Measurements from ENCODE around the gene SMYD1.

SMYD1 gene

GRCh38 chr2:88057437-88057844 is 10.2 kb upstream of the SMYD1 start:
- no peak for DNase-seq (ENCODE audit: low spot score)

DNA sequence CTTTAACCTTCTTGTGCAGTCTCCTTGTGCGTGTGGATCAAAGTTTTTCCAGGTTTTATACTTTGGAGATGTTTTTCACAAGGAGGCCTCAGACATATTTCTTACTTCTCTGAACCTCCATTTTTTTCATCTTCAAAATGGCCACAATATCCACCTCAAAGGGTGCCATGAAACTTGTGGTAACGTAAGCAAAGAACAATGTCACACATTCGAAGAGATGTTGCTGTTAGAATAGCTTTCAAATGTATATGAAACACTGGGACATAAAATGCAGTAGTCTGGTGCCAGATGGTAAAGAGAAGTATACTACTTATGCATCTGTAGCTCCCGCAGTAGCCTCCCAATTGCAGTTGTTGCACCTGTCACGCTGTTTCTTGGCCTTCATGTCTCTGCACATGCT is 9.4 kb upstream of the SMYD1 start:
- no peak for DNase-seq (ENCODE audit: low spot score)

DNA sequence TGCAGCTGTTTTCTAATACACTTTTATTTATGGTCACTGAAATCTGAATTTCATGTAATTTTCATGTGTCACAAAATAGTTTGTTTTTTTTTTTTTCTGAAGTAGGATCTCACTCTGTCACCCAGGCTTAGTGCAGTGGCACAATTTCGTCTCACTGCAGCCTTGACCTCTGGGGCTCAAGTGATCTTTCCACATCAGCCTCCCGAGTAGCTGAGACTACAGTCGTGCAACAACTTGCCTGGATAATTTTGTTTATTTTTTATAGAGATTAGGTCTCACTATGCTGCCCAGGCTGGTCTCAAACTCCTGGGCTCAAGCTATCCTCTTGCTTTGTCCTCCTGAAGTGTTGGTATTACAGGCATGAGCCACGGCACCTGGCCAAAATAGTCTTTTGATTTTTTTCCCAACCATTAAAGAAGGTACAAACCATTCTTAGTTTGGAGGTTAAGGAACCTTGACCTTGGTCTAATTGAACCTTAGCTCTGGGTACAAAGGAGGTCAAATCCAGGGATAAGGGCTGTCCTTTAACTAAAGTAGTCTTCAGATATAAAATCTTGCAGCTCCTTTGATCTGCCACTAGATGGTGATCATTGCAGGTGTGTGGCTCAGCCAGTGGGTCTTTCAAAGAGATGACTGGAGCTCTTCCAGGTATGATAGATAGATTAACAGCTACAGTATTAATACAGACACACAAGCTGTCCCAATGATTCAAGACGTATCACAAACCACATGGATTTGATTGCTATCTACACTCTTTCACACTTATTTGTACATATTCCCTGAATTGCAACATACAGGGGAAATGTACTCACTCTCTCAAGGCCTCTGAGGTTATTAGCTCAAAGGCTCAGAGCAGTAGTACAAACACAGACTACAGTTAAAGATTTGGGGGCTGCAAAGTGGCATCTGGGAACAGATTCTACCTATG is 7.4 kb upstream of the SMYD1 start:
- peak; percentile 85 for DNase-seq (ENCODE audit: low spot score)

DNA sequence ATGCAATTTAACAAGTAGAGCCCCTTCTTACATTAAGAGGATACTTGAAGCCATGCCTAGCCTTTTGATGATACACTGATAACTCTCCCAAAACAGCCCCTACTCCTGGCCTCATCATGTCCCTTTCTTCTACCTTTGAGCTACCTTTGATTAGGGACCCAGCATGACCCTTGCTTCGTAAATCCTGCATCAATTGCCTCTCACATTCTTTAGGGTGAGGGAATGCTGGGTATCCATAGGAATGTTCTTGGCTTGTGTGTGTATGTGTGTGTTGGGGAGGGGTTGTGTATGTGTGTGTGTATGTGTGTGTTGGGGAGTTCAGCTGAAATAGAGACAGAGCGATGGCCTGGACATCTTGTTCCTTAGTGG is 6.7 kb upstream of the SMYD1 start:
- DNase-seq (ENCODE audit: low spot score): no peak

DNA sequence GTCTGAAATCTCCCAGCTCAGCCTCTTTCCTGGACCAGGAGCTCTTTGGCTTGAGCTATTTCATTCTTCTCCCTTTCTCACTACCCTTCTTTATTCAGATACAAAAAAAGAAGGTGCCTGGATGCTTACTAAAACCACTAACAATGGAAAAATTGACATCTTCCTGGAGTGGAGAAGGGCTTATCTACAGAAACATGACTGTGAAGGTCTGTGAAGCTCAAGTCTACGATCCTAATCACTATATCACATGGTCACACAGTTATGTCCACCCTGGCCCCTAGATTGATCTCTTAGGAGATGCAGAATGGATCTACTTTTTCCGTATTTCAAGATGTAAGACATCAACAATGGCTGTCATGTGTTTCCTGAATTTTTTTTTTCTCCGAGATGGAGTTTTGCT is 6.3 kb upstream of the SMYD1 start:
- no peak for DNase-seq (ENCODE audit: low spot score)

DNA sequence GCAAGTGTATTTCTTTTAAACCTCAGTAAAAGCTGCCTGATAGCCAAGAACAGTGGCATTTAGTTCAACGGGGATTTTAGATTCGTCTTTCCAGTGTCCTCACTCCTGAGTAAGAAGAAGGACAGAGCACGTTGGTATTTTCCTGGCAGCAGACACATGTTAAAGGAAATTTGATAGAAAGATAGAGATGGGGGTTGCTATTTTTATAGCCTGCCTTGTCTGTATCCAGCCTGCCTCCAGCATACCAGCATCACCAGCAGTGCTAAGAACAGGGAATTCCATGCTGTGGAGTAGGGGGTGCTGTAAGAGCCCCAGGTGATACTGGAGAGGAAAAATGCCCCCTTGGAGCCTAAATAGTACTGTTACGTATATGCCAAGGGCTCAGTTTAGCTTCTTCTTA is 1.1 kb upstream of the SMYD1 start:
- DNase-seq (ENCODE audit: low spot score): no peak

DNA sequence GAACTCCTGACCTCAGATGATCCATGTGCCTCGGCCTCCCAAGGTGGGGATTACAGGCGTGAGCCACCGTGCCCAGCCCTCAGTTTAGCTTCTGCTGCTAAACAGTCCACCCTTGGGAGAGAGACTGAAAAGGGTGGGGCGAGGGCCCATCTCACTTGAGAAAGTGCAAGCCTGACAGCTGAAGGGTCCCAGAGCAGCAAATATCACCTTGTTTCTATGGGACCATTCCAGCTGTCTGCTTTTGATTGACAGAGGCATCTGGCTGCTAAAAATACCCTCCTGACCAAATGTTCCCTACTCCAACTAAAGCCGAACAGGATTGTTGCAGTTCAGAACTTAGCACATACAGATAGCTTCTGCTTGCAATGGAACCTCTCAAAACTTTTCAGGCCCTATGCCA is 436 bp upstream of the SMYD1 start:
- DNase-seq (ENCODE audit: low spot score): no peak

DNA sequence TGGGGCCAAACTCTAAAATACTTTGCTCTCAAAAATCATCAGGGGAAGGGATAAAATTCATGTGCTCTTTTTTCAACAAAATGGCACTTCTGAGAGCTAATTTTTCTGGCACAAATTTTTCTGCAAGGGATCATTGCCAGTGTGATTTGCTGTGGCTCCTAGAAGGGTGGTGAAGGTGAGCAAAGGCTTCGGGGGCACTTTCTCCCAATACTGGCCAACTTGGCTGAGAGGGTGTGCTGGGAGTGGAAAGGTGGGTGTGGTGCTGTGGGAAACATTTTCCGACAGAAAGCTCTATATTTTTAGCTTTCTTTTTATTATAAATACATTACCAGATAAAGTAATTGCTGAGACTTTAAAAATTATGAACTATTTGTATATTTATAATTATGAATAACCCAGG is 419 bp downstream of the SMYD1 start:
- DNase-seq (ENCODE audit: low spot score): no peak

DNA sequence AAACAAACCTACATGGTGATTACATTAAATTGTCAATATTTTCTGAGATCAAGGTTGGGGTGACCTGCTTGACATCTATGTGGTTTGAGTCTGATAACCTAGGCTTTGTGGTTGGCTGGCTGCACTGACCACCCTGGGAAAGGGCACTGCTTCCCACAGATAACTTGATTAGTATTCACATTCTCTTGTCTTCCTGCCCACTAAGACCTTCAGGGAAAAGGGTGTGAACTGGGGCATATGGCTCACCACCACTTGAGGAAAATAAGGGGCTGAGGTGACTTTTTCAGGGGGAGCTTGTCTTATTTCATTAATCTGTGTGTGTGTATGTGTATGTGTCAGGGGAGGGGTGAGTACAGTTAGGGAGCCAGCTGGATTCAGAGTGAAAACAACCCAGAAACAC is 1.5 kb downstream of the SMYD1 start:
- DNase-seq (ENCODE audit: low spot score): no peak

DNA sequence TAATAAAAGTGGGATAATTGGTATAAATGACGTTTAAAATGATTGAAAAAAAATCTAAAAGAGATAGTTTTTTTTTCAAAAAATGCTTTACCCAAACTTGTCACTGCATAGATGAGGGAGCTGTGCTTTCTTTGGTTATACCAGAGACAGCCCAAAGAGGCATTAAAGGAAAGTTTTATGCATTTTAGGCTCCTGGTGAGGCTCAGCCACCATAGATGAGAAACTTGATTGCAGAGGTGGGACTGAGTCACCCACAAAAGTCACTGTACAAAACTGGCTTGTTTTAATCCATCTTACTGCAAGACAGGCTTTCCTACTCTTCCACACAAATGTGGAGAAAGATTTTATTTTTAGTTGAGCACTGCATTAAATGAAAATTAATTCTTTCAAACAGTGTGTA is 2.4 kb downstream of the SMYD1 start:
- no peak for DNase-seq (ENCODE audit: low spot score)

- no peak for DNase-seq (ENCODE audit: low spot score)
These were observed 3.7 kb downstream of the SMYD1 start for GRCh38 chr2:88071365-88071764.

DNA sequence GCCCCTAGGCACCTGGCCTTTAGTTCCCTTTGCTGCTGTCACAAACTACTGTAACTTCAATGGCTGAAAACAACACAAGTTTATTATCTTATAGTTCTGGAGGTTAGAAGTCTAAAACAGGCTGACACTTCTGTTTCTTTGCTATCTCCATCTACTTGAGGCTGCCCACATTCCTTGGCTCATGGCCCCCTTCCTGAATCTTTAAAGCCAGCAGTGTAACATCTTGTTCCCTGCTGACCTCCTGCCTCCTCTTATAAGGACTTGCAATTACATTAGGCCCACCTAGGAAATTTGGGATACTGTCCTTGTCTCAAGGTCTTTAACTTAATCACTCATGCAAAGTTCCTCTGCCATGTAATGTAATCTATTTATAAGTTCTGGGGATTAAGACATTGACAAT is 6.5 kb downstream of the SMYD1 start:
- DNase-seq (ENCODE audit: low spot score): no peak

DNA sequence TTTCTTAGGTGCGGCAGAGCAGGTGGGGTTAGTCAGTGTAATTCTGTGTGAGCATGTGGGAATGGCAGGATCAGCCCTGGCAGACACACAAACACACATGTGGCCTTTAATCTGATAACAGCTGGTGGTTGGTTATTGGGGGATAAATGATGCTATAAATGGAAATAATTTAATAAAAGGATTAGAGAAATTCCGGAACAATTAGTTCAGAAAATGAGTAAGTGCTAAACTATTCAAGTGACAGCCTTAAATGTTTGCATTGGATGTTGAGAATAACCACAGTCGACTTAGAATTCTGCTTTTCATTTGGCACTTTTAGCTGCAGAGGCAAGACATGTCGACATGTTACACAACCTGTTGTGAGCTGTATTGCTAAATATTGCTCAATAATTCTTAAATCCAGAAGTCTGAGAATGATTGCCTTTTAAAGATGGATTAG is 7.2 kb downstream of the SMYD1 start:
- no peak for DNase-seq (ENCODE audit: low spot score)

- DNase-seq (ENCODE audit: low spot score): no peak
These were observed 9.5 kb downstream of the SMYD1 start for GRCh38 chr2:88077080-88077479.

- no peak for DNase-seq (ENCODE audit: low spot score)
These were observed 11.1 kb downstream of the SMYD1 start for GRCh38 chr2:88078643-88079172.

- no peak for DNase-seq (ENCODE audit: low spot score)
These were observed 12.9 kb downstream of the SMYD1 start for GRCh38 chr2:88080545-88080944.

GRCh38 chr2:88081924-88082608 is 14.4 kb downstream of the SMYD1 start:
- DNase-seq (ENCODE audit: low spot score): no peak

- no peak for DNase-seq (ENCODE audit: low spot score)
These were observed 15.2 kb downstream of the SMYD1 start for GRCh38 chr2:88082781-88083180.

DNA sequence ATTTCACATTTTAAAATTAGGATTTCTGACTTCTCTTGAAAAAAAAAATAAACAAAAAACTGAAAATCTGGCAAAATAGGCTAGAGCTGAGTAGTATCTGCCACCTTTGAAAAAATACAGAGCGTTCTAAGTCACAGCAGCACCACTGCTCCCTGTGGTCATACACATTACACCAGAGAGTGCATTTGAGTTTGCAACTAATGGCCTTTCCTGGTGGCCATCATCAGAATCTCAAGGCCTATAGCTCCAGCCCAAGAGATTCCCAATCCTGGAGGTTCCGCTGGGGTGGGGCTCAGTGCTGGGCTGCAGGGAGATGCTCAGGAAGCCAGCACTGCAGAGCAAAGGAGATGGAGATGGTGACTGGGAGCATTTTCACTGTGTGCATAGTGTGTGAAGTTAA is 17.5 kb downstream of the SMYD1 start:
- no peak for DNase-seq (ENCODE audit: low spot score)

DNA sequence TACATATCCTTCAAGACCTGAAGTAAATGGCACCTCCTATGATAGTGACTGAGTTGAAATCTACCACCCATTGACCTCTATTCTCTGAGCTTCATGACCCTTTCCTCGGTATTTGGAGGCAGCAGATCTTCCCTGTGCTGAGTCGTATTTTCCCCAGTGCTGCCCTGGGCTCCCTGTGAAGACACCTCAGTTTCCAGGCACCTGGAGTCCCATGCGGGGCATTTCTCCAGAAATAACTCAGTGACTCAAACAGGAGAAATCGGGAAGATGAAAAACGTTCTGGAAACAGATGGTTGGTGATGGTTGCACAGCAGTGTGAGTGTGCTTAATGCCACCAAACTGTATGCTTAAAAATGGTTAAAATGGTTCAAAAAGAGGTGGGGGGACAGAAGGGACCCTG is 18.0 kb downstream of the SMYD1 start:
- no peak for DNase-seq (ENCODE audit: low spot score)

GRCh38 chr2:88086401-88086800 is 18.8 kb downstream of the SMYD1 start:
- no peak for DNase-seq (ENCODE audit: low spot score)

GRCh38 chr2:88087073-88087472 is 19.4 kb downstream of the SMYD1 start:
- DNase-seq (ENCODE audit: low spot score): no peak

- DNase-seq (ENCODE audit: low spot score): no peak
These were observed 20.1 kb downstream of the SMYD1 start for GRCh38 chr2:88087763-88088162.
